HepG2 (cell line): ENCODE measurements around the gene IGF2BP3. TPM values are rescaled to one million over a fixed set of nuclear protein-coding genes. Genes with fewer than 3 reads are reported as not detected.

Source experiments
- ATAC-seq: fragments of 200-7000 bp; cut with Tn5 transposase; 3 replicates; pipeline ENCODE4 v1.9.1; 2020; ENCODE audit warnings: mild to moderate bottlenecking, moderate library complexity
- BruUV-seq: library from RNA; stranded (reverse); fragments of 400-500 nt; replicated peaks from 2 replicates; lab custom pipeline; 2021; lab: Mats Ljungman, UMichigan
- CTCF ChIA-PET: fragments of 300-600 bp; formaldehyde crosslinking; extraction: SDS; loops from one replicate; lab custom pipeline; 2021; ENCODE audit warnings: low total read pairs, inconsistent platforms, low intra/inter-chr PET ratio; lab: Yijun Ruan, JAX
- POLR2A ChIA-PET: fragments of 350-600 bp; sonication (Branson Sonifier 250); formaldehyde crosslinking; loops from one replicate; lab custom pipeline; 2020; ENCODE audit warnings: antibody characterized with exemption, inconsistent platforms; lab: Yijun Ruan, JAX
- DNase-seq: peaks from one replicate; pipeline ENCODE4 v3.0.0-alpha.2; 2015; ENCODE audit warnings: low spot score
- FAIRE-seq: peaks from 3 replicates; lab custom pipeline; 2011; peaks lifted over from hg19 to GRCh38; lab: Jason Lieb, UNC
- H2AFZ ChIP-seq: one replicate; pipeline ENCODE4 v1.6.1; 2011; ENCODE audit warnings: low read length, inconsistent platforms
- H3K27ac ChIP-seq: fragments of 300-600 bp; 3 replicates; pipeline ENCODE4 v1.8.0; 2011; ENCODE audit warnings: mixed run types, mild to moderate bottlenecking, mixed read lengths, low read length, inconsistent platforms; ENCODE audit not compliant: insufficient read depth; ENCODE audit errors: extremely low read length
- H3K27me3 ChIP-seq, 2 experiments: fragments of 200-600 bp in 1 of 2; 2 replicates in 1 of 2; 3 replicates in 1 of 2; pipeline versions ENCODE4 v1.6.0 to v1.8.0; 2011; ENCODE audit warnings: low read length in 2 of 2, mild to moderate bottlenecking in 2 of 2, moderate library complexity in 2 of 2, inconsistent platforms in 1 of 2; ENCODE audit not compliant: insufficient read depth in 2 of 2, control insufficient read depth in 1 of 2
- H3K36me3 ChIP-seq, 2 experiments: fragments of 200-600 bp in 1 of 2; replicated peaks in 1 of 2; 2 replicates in 1 of 2; 3 replicates in 1 of 2; pipeline versions ENCODE4 v1.5.1 to v1.8.0; 2011; ENCODE audit warnings: low read length in 2 of 2, inconsistent platforms in 1 of 2; ENCODE audit not compliant: insufficient read depth in 2 of 2, control insufficient read depth in 1 of 2
- H3K4me1 ChIP-seq: 2 replicates; pipeline ENCODE4 v1.5.1; 2012; ENCODE audit warnings: low read length, inconsistent platforms; ENCODE audit not compliant: insufficient read depth
- H3K4me2 ChIP-seq: 2 replicates; pipeline ENCODE4 v1.6.0; 2011; ENCODE audit warnings: low read depth, low read length, inconsistent platforms
- H3K4me3 ChIP-seq, 3 experiments: fragments of 200-600 bp in 1 of 3; sonication (generic), shearing (Covaris generic) in 1 of 3; replicated peaks in 1 of 3; 2 replicates each; pipeline ENCODE4 v1.5.1; 2011 to 2016; ENCODE audit warnings: low read length in 3 of 3, inconsistent platforms in 2 of 3, low read depth in 2 of 3, mild to moderate bottlenecking in 2 of 3, control low read depth in 1 of 3, mixed read lengths in 1 of 3; ENCODE audit not compliant: insufficient read depth in 1 of 3
- H3K79me2 ChIP-seq: one replicate; pipeline ENCODE4 v1.6.1; 2011; ENCODE audit warnings: low read length, inconsistent platforms; ENCODE audit not compliant: insufficient read depth
- H3K9ac ChIP-seq: 2 replicates; pipeline ENCODE4 v1.6.0; 2011; ENCODE audit warnings: mild to moderate bottlenecking, low read depth, low read length, inconsistent platforms; ENCODE audit not compliant: insufficient read depth
- H3K9me3 ChIP-seq: 2 replicates; pipeline ENCODE4 v1.5.1; 2012; ENCODE audit warnings: mild to moderate bottlenecking, low read length
- H4K20me1 ChIP-seq: 2 replicates; pipeline ENCODE4 v1.6.0; 2011; ENCODE audit warnings: inconsistent platforms, mild to moderate bottlenecking, low read length, moderate library complexity; ENCODE audit not compliant: insufficient read depth
- ATF1 ChIP-seq: IDR thresholded peaks from 2 replicates; pipeline ENCODE4 v1.6.1; 2016; ENCODE audit warnings: mild to moderate bottlenecking, control low read depth
- CENPT ChIP-seq: sonication (generic); formaldehyde crosslinking; IDR thresholded peaks from 2 replicates; pipeline ENCODE4 v1.8.0; 2022; ENCODE audit warnings: low read depth, mild to moderate bottlenecking, moderate library complexity, missing genetic modification reagents
- NFE2L1 ChIP-seq: sonication (generic); formaldehyde crosslinking; IDR thresholded peaks from 2 replicates; pipeline ENCODE4 v1.4.0; 2020; ENCODE audit warnings: missing genetic modification reagents, mild to moderate bottlenecking, borderline replicate concordance
- RAD21 ChIP-seq: fragments of 450-650 bp; formaldehyde crosslinking; IDR thresholded peaks from 2 replicates; pipeline ENCODE4 v1.5.0; 2020; ENCODE audit warnings: mild to moderate bottlenecking
- TRIM22 ChIP-seq: fragments of 450-650 bp; IDR thresholded peaks from 2 replicates; pipeline ENCODE4 v1.6.1; 2017
- ZEB1 ChIP-seq: IDR thresholded peaks from 2 replicates; pipeline ENCODE4 v1.6.1; 2012; ENCODE audit warnings: mild to moderate bottlenecking, low read depth, inconsistent platforms; ENCODE audit not compliant: insufficient replicate concordance
- ZNF383 ChIP-seq: sonication (generic); formaldehyde crosslinking; IDR thresholded peaks from 2 replicates; pipeline ENCODE4 v1.4.0; 2020; ENCODE audit warnings: missing genetic modification reagents, mild to moderate bottlenecking, borderline replicate concordance
- ZNF558 ChIP-seq: sonication (generic); formaldehyde crosslinking; IDR thresholded peaks from 2 replicates; pipeline ENCODE4 v1.9.0; 2022; ENCODE audit warnings: mild to moderate bottlenecking, missing genetic modification reagents, borderline replicate concordance
- ZNF788 ChIP-seq: sonication (generic); formaldehyde crosslinking; IDR thresholded peaks from 2 replicates; pipeline ENCODE4 v1.5.0; 2020; ENCODE audit warnings: mild to moderate bottlenecking, missing genetic modification reagents, borderline replicate concordance
- ZSCAN30 ChIP-seq: sonication (generic); formaldehyde crosslinking; IDR thresholded peaks from 2 replicates; pipeline ENCODE4 v1.5.0; 2020; ENCODE audit warnings: mild to moderate bottlenecking, missing genetic modification reagents
- WGBS: methylation state at CpG from one replicate; pipeline ENCODE4 v1.1.6; 2017; ENCODE audit warnings: low lambda C conversion rate; 5-methylcytosine and 5-hydroxymethylcytosine counted together
- in situ Hi-C: cut with HindIII; loops from 2 replicates; pipeline ENCODE4 v1.10.0; 2017; ENCODE audit warnings: low pct_unique_long_range_greater_than_20kb; ENCODE audit not compliant: extremely low pct_ligation_motif_present
- intact Hi-C: fragments of 100-400 bp; cut with micrococcal nuclease; formaldehyde crosslinking; loops from one replicate; pipeline ENCODE4 v1.10.0; 2022; ENCODE audit not compliant: unreplicated experiment
- polyA plus RNA-seq, 8 experiments: library from polyadenylated mRNA; depleted of rRNA in 3 of 8; stranded (reverse) in 7 of 8; unstranded in 1 of 8; fragments of >200 nt; fragmentation: Illumina TruSeq in 4 of 8; extraction: Trizol in 4 of 8; gene quantifications; 2 replicates each; pipeline versions ENCODE4 v1.2.1 to v1.2.3, GENCODE V29; 2011 to 2016; ENCODE audit warnings: low read depth in 4 of 8, missing spikeins in 1 of 8, mixed read lengths in 1 of 8; ENCODE audit not compliant: insufficient read depth in 1 of 8
- total RNA-seq, 5 experiments: library from RNA; depleted of rRNA; stranded (reverse); fragments of >200 nt; fragmentation: Illumina TruSeq; extraction: Trizol; gene quantifications; 2 replicates each; pipeline ENCODE4 v1.2.3, GENCODE V29; 2016; ENCODE audit warnings: low read depth in 1 of 5
- TF ChIP-seq, protein P1 (sequence below): sonication (generic); formaldehyde crosslinking; IDR thresholded peaks from 2 replicates; pipeline ENCODE4 v1.4.0; 2020; ENCODE audit warnings: mild to moderate bottlenecking, low read depth, missing genetic modification reagents
- TF ChIP-seq, protein P2 (sequence below): sonication (generic); formaldehyde crosslinking; IDR thresholded peaks from 2 replicates; pipeline ENCODE4 v1.4.0; 2020; ENCODE audit warnings: missing genetic modification reagents, borderline replicate concordance
- TF ChIP-seq, protein P3 (sequence below): sonication (generic); formaldehyde crosslinking; IDR thresholded peaks from 2 replicates; pipeline ENCODE4 v1.8.0; 2023; ENCODE audit warnings: mild to moderate bottlenecking, missing genetic modification reagents

Gene IGF2BP3
- total and polyA plus RNA-seq, 2 of the 13 experiments (the other 11 are each of a cell fraction or from before 2014, with no cell fraction given), result 37.7 to 39.5 TPM

- TF ChIP-seq, protein P1, sequence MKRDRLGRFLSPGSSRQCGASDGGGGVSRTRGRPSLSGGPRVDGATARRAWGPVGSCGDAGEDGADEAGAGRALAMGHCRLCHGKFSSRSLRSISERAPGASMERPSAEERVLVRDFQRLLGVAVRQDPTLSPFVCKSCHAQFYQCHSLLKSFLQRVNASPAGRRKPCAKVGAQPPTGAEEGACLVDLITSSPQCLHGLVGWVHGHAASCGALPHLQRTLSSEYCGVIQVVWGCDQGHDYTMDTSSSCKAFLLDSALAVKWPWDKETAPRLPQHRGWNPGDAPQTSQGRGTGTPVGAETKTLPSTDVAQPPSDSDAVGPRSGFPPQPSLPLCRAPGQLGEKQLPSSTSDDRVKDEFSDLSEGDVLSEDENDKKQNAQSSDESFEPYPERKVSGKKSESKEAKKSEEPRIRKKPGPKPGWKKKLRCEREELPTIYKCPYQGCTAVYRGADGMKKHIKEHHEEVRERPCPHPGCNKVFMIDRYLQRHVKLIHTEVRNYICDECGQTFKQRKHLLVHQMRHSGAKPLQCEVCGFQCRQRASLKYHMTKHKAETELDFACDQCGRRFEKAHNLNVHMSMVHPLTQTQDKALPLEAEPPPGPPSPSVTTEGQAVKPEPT (CRISPR knock-in tag), result no peak
- TF ChIP-seq ZNF558 (CRISPR knock-in tag) (no peak), TRIM22 (no peak)
These were observed 194.4 kb downstream of the IGF2BP3 start (continued) for GRCh38 chr7:23275912-23276311.

DNA sequence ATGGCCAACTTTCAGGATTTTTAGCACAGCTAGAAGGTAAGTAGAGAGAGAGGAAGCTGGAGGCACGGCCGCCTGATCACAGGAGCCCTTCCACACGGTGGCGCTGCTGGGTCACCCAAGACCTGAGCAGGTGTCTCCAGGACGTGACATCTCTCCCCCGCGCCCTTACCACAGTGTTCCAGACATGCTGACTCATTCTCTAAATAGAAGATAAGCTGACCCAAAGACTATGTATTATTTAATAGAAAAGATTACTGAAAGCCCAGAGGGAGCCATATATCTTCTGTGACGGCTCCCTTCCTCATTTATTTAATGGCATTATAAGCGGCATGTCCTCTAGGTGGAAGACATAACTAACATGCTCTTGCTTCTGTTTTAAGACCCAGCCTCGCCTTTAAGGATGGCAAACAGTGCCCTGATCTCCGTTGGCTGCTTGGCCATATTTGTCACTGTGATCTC, 197.1 kb downstream of the IGF2BP3 start:
- POLR2A ChIA-PET, result interaction anchor here (1.1 to 2.0 kb wide), 8 partner anchors 21 to 260 kb away, joined by 3 to 15 read pairs (median 6); partner anchors contain the start of gene MALSU1
- H3K9ac ChIP-seq, result peak overlapping the region; percentile 35
- peak overlapping the region; percentile 20 to 47 (median 37); a peak in 5 of 6 replicates for H3K4me3 ChIP-seq
- FAIRE-seq (peak; percentile 83), DNase-seq (peak; percentile 89), ATAC-seq (peak; percentile 98)
- CTCF ChIA-PET, result interaction anchor here (1.4 to 2.0 kb wide), 6 partner anchors 11 to 274 kb away, joined by 5 to 8 read pairs (median 6); no protein-coding TSS in a partner anchor
- WGBS, result 4% methylated on average over 11 of the region's 11 CpGs
- no TSS peak for BruUV-seq
- intact Hi-C loops (loop anchor here (1.0 to 10.0 kb wide), 4 partner anchors 88 to 272 kb away; partner anchors contain the start of gene TRA2A), in situ Hi-C loops (loop anchor here (10.0 to 25.0 kb wide), 2 partner anchors 252 to 439 kb away; partner anchors contain the start of gene STK31)
- H3K36me3 ChIP-seq, result no peaks in the 10 kb centered on the region
- H3K4me1 ChIP-seq, result peaks cover 40% of the 10 kb centered on the region
- no peaks in the 10 kb centered on the region for H3K9me3 ChIP-seq
- H3K27me3 ChIP-seq, result no peaks in the 10 kb centered on the region
- no peaks in the 10 kb centered on the region for H3K79me2 ChIP-seq
- H3K27ac ChIP-seq, result peak overlapping the region; percentile 53
- peak overlapping the region; percentile 82 for H3K4me2 ChIP-seq
- H4K20me1 ChIP-seq, result no peaks in the 10 kb centered on the region
- peak overlapping the region; percentile 67 for H2AFZ ChIP-seq
- TF ChIP-seq ATF1 (CRISPR knock-in tag) (peak; percentile 21; the same call in 1 of the 2 replicates), ZEB1 (no peak), ZNF788 (CRISPR knock-in tag) (peak; percentile 56; the same call in 1 of the 2 replicates), ZSCAN30 (0 out of 2 replicates have a peak, but pooled peaks have one; percentile 33), NFE2L1 (CRISPR knock-in tag) (peak; percentile 79; the same call in 1 of the 2 replicates), ZNF383 (no peak), CENPT (CRISPR knock-in tag) (no peak), RAD21 (CRISPR knock-in tag) (peak; percentile 90)
- TF ChIP-seq, protein P2, sequence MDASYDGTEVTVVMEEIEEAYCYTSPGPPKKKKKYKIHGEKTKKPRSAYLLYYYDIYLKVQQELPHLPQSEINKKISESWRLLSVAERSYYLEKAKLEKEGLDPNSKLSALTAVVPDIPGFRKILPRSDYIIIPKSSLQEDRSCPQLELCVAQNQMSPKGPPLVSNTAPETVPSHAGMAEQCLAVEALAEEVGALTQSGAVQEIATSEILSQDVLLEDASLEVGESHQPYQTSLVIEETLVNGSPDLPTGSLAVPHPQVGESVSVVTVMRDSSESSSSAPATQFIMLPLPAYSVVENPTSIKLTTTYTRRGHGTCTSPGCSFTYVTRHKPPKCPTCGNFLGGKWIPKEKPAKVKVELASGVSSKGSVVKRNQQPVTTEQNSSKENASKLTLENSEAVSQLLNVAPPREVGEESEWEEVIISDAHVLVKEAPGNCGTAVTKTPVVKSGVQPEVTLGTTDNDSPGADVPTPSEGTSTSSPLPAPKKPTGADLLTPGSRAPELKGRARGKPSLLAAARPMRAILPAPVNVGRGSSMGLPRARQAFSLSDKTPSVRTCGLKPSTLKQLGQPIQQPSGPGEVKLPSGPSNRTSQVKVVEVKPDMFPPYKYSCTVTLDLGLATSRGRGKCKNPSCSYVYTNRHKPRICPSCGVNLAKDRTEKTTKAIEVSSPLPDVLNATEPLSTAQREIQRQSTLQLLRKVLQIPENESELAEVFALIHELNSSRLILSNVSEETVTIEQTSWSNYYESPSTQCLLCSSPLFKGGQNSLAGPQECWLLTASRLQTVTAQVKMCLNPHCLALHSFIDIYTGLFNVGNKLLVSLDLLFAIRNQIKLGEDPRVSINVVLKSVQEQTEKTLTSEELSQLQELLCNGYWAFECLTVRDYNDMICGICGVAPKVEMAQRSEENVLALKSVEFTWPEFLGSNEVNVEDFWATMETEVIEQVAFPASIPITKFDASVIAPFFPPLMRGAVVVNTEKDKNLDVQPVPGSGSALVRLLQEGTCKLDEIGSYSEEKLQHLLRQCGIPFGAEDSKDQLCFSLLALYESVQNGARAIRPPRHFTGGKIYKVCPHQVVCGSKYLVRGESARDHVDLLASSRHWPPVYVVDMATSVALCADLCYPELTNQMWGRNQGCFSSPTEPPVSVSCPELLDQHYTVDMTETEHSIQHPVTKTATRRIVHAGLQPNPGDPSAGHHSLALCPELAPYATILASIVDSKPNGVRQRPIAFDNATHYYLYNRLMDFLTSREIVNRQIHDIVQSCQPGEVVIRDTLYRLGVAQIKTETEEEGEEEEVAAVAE (CRISPR knock-in tag), result 0 out of 2 replicates have a peak, but pooled peaks have one; percentile 31
- TF ChIP-seq, protein P3, sequence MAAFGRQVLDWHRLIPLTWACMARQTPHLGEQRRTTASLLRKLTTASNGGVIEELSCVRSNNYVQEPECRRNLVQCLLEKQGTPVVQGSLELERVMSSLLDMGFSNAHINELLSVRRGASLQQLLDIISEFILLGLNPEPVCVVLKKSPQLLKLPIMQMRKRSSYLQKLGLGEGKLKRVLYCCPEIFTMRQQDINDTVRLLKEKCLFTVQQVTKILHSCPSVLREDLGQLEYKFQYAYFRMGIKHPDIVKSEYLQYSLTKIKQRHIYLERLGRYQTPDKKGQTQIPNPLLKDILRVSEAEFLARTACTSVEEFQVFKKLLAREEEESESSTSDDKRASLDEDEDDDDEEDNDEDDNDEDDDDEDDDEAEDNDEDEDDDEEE (CRISPR knock-in tag), result no peak
